Gastroesophageal sphincter (tissue), 4 donors: ENCODE results near the gene ACAD8. TPM values are rescaled to one million over a fixed set of nuclear protein-coding genes. Genes with fewer than 3 reads are reported as not detected.

Experiments
- ATAC-seq: fragments of 150-250 bp; one replicate; pipeline ENCODE4 v1.9.1; 2016; ENCODE audit warnings: mild to moderate bottlenecking, moderate library complexity
- H3K27ac ChIP-seq, 4 donors: fragments of 200-600 bp; sonication (generic) in 3 of 4; 1 replicate in 3 of 4; 2 replicates in 1 of 4; pipeline ENCODE4 v1.5.1; 2016 to 2019
- H3K27me3 ChIP-seq: fragments of 200-600 bp; sonication (generic); one replicate; pipeline ENCODE4 v1.5.1; 2019
- H3K36me3 ChIP-seq, 2 donors: fragments of 200-600 bp; sonication (generic); one replicate each; pipeline ENCODE4 v1.5.1; 2019; ENCODE audit warnings: control low read depth in 1 of 2
- H3K4me1 ChIP-seq, 3 donors: fragments of 200-600 bp; sonication (generic); 1 replicate in 2 of 3; 2 replicates in 1 of 3; pipeline ENCODE4 v1.5.1; 2016 to 2019; ENCODE audit warnings: control low read depth in 2 of 3
- H3K4me3 ChIP-seq, 2 donors: fragments of 200-600 bp; sonication (generic); one replicate each; pipeline ENCODE4 v1.5.1; 2019; ENCODE audit warnings: mild to moderate bottlenecking in 1 of 2, moderate library complexity in 1 of 2
- H3K9me3 ChIP-seq, 3 donors: fragments of 200-600 bp; sonication (generic); one replicate each; pipeline ENCODE4 v1.5.1; 2017 to 2019; ENCODE audit warnings: control low read depth in 2 of 3
- CTCF ChIP-seq, 4 experiments: fragments of 200-600 bp in 2 of 4; fragments of 450-650 bp in 2 of 4; sonication (generic) in 1 of 4; IDR thresholded peaks; one replicate each; pipeline ENCODE4 v1.5.1; 2017 to 2019; ENCODE audit warnings: antibody characterized with exemption in 4 of 4, mild to moderate bottlenecking in 2 of 4, moderate library complexity in 2 of 4
- EP300 ChIP-seq: sonication (generic); formaldehyde crosslinking; IDR thresholded peaks from one replicate; pipeline ENCODE4 v1.6.1; 2017; ENCODE audit warnings: antibody characterized with exemption, mild to moderate bottlenecking
- POLR2A ChIP-seq, 2 donors: fragments of 450-650 bp; IDR thresholded peaks; one replicate each; pipeline ENCODE4 v1.6.1; 2017; ENCODE audit warnings: antibody characterized with exemption in 2 of 2, mild to moderate bottlenecking in 2 of 2, moderate library complexity in 1 of 2
- POLR2AphosphoS5 ChIP-seq: sonication (generic); formaldehyde crosslinking; IDR thresholded peaks from one replicate; pipeline ENCODE4 v1.6.1; 2017; ENCODE audit warnings: antibody characterized with exemption
- WGBS, 2 donors: methylation state at CpG; one replicate each; pipeline ENCODE4 v1.1.5; 2018; ENCODE audit warnings: low coverage in 1 of 2; 5-methylcytosine and 5-hydroxymethylcytosine counted together
- total RNA-seq, 4 donors: library from RNA; depleted of rRNA; stranded (reverse); fragments of >200 nt; gene quantifications; one replicate each; pipeline ENCODE4 v1.1.0, GENCODE V29; 2016

Gene ACAD8
- total RNA-seq, 4 donors from 2014 or later, result 20.1 to 28.8 (median 22.3) TPM

GRCh38 chr11:134237557-134237922 is 15.8 kb upstream of the ACAD8 start:
- no peak overlapping the region for H3K4me3 ChIP-seq
- H3K36me3 ChIP-seq, result peaks cover 0 to 87% of the 10 kb centered on the region in 2 donors
- no peaks in the 10 kb centered on the region for H3K4me1 ChIP-seq
- H3K27ac ChIP-seq, result no peak overlapping the region
- WGBS, 2 donors, result 78 to 90% methylated on average over 8 to 11 of the region's 11 CpGs
- H3K9me3 ChIP-seq, result no peaks in the 10 kb centered on the region
- H3K27me3 ChIP-seq, result no peaks in the 10 kb centered on the region
- ATAC-seq, result no peak
- TF ChIP-seq POLR2A (IDR thresholded peaks at IDR 0.05) (no peak), POLR2AphosphoS5 (no peak), EP300 (no peak), CTCF (IDR thresholded peaks at IDR 0.05) (no peak)

- H3K4me1 ChIP-seq, result no peaks in the 10 kb centered on the region
- H3K9me3 ChIP-seq, result no peaks in the 10 kb centered on the region
- 95 to 100% methylated on average over 3 to 4 of the region's 5 CpGs for WGBS, 2 donors
- TF ChIP-seq POLR2AphosphoS5 (no peak), POLR2A (IDR thresholded peaks at IDR 0.05) (no peak), EP300 (no peak), CTCF (IDR thresholded peaks at IDR 0.05) (no peak)
- H3K27ac ChIP-seq, result no peak overlapping the region
- peaks cover 0 to 93% of the 10 kb centered on the region in 2 donors for H3K36me3 ChIP-seq
- H3K4me3 ChIP-seq, result no peak overlapping the region
- H3K27me3 ChIP-seq, result no peaks in the 10 kb centered on the region
- ATAC-seq, result no peak
These were observed 14.4 kb upstream of the ACAD8 start for GRCh38 chr11:134238956-134239355.

- ATAC-seq, result no peak
- Histone ChIP-seq H3K4me3 (no peak overlapping the region), H3K27me3 (no peaks in the 10 kb centered on the region), H3K4me1 (no peaks in the 10 kb centered on the region), H3K36me3 (peaks cover 0 to 98% of the 10 kb centered on the region in 2 donors), H3K9me3 (no peaks in the 10 kb centered on the region), H3K27ac (no peak overlapping the region)
- 0 to 56% methylated on average over 1 to 6 of the region's 6 CpGs for WGBS, 2 donors
- no peak for TF ChIP-seq POLR2AphosphoS5
- no peak for TF ChIP-seq EP300
- no peak for TF ChIP-seq CTCF (IDR thresholded peaks at IDR 0.05)
- no peak for TF ChIP-seq POLR2A (IDR thresholded peaks at IDR 0.05)
These were observed 12.8 kb upstream of the ACAD8 start for GRCh38 chr11:134240592-134240991.

- no peak for TF ChIP-seq CTCF (IDR thresholded peaks at IDR 0.05)
- no peak for TF ChIP-seq EP300
- no peak for TF ChIP-seq POLR2AphosphoS5
- no peak for TF ChIP-seq POLR2A (IDR thresholded peaks at IDR 0.05)
- WGBS, 2 donors, result 83% methylated on average over 7 of the region's 9 CpGs; no CpG with 5 or more reads in 1 of the 2 donors
- H3K4me1 ChIP-seq, result no peaks in the 10 kb centered on the region
- no peaks in the 10 kb centered on the region for H3K9me3 ChIP-seq
- H3K4me3 ChIP-seq, result no peak overlapping the region
- ATAC-seq, result no peak
- H3K36me3 ChIP-seq, result peaks cover 0 to 100% of the 10 kb centered on the region in 2 donors
- no peaks in the 10 kb centered on the region for H3K27me3 ChIP-seq
- no peak overlapping the region for H3K27ac ChIP-seq
These were observed 11.0 kb upstream of the ACAD8 start for GRCh38 chr11:134242376-134242775.

GRCh38 chr11:134243913-134244312 is 9.5 kb upstream of the ACAD8 start:
- peaks cover 0 to 100% of the 10 kb centered on the region in 2 donors for H3K36me3 ChIP-seq
- H3K4me3 ChIP-seq, result no peak overlapping the region
- no peak for ATAC-seq
- TF ChIP-seq POLR2AphosphoS5, result no peak
- TF ChIP-seq EP300, result no peak
- no peak for TF ChIP-seq CTCF (IDR thresholded peaks at IDR 0.05)
- no peak for TF ChIP-seq POLR2A (IDR thresholded peaks at IDR 0.05)
- no peaks in the 10 kb centered on the region for H3K9me3 ChIP-seq
- H3K4me1 ChIP-seq, result no peaks in the 10 kb centered on the region
- WGBS, 2 donors, result 92 to 100% methylated on average over 2 to 3 of the region's 4 CpGs
- no peak overlapping the region for H3K27ac ChIP-seq
- no peaks in the 10 kb centered on the region for H3K27me3 ChIP-seq
